MM.1S (cell line): ENCODE measurements around the gene FBXW4.

Experiments
- EZH2 ChIP-seq: fragments of 300-600 bp; sonication (generic); optimal IDR thresholded peaks from 2 replicates; pipeline ENCODE3; 2017; ENCODE audit warnings: low read depth, mild to moderate bottlenecking, antibody characterized with exemption, low read length, mixed read lengths
- EZH2phosphoT487 ChIP-seq: fragments of 300-600 bp; sonication (generic); IDR thresholded peaks from 2 replicates; pipeline ENCODE4 v1.6.1; 2018; ENCODE audit warnings: antibody characterized with exemption, low read length
- TF ChIP-seq, protein P1 (sequence below): fragments of 300-600 bp; sonication (generic); IDR thresholded peaks from 2 replicates; pipeline ENCODE4 v1.5.1; 2016; ENCODE audit warnings: antibody characterized with exemption, low read length, mixed read lengths

GRCh38 chr10:101709359-101710058, 14.5 kb upstream of the FBXW4 start:
- TF ChIP-seq, protein P1, sequence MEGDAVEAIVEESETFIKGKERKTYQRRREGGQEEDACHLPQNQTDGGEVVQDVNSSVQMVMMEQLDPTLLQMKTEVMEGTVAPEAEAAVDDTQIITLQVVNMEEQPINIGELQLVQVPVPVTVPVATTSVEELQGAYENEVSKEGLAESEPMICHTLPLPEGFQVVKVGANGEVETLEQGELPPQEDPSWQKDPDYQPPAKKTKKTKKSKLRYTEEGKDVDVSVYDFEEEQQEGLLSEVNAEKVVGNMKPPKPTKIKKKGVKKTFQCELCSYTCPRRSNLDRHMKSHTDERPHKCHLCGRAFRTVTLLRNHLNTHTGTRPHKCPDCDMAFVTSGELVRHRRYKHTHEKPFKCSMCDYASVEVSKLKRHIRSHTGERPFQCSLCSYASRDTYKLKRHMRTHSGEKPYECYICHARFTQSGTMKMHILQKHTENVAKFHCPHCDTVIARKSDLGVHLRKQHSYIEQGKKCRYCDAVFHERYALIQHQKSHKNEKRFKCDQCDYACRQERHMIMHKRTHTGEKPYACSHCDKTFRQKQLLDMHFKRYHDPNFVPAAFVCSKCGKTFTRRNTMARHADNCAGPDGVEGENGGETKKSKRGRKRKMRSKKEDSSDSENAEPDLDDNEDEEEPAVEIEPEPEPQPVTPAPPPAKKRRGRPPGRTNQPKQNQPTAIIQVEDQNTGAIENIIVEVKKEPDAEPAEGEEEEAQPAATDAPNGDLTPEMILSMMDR, result no peak
- TF ChIP-seq EZH2 (no peak), EZH2phosphoT487 (no peak)
